ENCODE measurements around the gene TUBB3.
"Not testable (repeated sequence)": the region's sequence is repeated elsewhere in the genome, so short reads cannot be mapped to it uniquely, and the experiment has no call there.

The TUBB3 gene

DNA sequence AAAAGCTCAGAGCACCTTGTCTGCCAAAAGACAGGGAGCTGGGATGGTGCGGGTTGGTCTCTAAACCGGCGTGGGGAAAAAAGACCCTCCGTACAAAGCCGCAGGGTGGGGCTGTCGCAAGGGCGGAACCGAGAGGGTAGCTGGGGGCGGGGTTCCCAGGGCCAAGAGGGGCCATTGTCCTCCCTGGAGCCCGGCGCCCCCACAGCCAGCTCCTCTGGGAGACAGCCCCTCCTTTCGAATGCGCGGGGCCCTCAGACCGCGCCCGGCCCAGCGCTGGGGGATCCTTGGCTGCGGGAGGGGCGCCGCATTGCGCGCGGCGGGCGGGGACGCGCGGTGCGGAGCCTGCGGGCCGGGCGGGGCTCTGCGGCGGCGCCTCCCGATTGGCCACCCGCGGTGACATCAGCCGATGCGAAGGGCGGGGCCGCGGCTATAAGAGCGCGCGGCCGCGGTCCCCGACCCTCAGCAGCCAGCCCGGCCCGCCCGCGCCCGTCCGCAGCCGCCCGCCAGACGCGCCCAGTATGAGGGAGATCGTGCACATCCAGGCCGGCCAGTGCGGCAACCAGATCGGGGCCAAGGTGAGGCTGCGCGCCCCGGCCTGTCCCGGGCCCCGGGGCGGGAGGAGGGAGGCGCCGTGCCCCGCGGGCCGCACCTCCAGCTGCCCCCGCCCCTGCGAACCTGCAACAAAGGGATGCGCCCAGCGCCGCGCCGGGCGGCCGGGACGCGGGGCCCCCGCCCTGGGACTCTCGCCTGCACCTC lies at the start of gene TUBB3:
Gene TUBB3 (plus strand): TSS at position 459 of the 756 bp plus-strand sequence. CDS start 60 bp downstream, at position 519.
- DNase-seq (ENCODE audit: low spot score): peak; percentile 81

DNA sequence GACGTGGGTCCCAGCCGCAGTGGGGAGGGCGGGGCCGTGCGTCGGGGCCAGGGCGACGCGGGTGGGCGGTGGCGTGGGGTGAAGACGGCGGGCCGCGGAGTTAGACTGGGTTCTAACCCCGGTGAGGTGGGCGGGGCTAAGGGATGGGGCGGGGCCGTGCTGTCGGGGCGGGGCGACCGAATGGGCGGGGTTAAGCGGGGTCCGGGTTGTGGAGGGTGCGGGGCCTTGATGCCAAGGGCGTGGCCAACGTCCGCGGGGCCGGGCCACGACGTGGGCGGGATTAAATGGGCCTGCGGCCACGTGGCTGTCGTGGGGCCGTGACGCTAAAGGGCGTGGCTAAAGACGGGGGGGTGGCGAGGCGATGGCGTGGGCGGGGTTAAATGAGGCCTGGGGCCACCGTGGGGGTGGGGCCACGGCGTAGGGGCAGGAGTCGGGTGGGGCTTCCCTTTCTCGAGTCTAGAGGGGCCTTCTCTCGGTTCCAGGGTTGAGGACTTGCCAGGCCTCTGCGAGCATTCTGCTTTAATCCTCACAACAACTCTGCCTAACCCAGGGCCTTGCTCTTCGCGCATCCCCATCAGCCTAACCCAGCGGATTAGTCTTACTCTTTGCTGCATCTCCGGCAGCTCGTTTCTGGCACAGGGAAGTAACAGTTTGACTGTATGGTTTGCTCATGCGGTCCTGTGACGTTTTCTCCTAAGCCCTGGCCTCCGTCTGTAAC lies 49.0 kb upstream of the TUBB3 start:
- DNase-seq (ENCODE audit: low spot score): peak; percentile 91

DNA sequence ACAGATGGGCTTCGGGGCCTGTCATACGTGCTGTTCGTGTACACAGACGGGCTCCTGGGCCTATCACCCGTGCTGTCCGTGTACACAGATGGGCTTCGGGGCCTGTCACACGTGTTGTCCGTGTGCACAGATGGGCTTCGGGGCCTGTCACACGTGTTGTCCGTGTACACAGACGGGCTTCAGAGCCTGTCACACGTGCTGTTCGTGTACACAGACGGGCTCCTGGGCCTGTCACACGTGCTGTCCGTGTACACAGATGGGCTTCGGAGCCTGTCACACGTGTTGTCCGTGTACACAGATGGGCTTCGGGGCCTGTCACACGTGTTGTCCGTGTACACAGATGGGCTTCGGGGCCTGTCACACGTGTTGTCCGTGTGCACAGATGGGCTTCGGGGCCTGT lies 44.0 kb upstream of the TUBB3 start:
- not testable (repeated sequence) for DNase-seq (ENCODE audit: low spot score)

DNA sequence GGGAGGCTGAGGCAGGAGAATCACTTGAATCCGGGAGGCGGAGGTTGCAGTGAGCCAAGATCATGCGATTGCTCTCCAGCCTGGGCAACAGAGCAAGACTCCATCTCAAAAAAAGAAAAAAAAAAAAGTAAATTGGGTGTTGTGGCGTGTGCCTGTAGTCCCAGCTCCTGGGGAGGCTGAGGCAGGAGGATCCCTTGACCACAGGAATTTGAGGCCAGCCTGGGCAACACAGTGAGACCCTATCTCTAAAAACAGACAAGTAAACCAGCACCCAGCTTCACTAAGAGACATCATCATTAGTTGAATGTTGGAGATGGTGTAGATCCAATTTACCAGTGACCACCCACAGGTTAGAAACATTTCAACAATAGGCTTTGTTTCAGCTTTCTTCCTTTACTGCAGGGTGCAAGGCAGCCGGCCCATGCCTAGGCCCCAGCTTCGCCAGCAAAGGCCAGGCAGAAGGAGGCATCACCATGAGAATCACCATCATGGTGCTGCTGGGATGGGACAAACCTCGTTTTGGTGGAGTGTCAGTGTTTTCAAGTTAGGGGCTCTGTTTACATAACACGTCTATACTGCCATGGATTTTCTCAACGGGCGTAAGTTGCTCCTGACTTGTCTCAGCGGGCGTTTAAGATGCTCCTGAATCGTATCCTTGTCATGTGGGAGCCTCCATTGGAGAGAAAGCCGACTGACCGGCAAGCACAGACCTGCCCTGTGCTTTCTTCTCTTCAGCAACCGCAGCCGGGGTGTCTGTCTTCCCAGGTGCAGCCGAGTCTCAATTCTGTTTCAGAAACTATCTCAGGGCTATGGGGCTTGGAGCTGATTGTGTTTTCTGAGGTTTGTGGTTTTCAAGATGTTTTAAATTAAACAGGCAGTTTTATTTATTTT lies 42.4 kb upstream of the TUBB3 start:
- no peak for DNase-seq (ENCODE audit: low spot score)

DNA sequence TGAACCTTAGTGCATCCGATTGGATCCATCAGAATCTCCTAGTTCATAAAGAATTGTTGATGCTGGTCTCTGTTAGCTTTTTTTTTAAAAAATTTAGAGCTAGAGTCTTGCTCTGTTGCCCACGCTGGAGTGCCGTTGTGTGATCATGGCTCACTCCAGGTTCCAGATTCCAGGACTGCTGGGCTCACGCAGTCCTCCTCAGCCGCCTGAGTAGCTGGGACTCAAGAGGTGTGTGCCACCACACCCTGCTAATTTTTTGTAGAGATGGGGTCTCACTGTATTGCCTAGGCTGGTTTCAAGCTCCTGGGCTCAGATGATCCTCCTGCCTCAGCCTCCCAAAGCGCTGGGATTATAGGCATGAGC lies 41.8 kb upstream of the TUBB3 start:
- no peak for DNase-seq (ENCODE audit: low spot score)

DNA sequence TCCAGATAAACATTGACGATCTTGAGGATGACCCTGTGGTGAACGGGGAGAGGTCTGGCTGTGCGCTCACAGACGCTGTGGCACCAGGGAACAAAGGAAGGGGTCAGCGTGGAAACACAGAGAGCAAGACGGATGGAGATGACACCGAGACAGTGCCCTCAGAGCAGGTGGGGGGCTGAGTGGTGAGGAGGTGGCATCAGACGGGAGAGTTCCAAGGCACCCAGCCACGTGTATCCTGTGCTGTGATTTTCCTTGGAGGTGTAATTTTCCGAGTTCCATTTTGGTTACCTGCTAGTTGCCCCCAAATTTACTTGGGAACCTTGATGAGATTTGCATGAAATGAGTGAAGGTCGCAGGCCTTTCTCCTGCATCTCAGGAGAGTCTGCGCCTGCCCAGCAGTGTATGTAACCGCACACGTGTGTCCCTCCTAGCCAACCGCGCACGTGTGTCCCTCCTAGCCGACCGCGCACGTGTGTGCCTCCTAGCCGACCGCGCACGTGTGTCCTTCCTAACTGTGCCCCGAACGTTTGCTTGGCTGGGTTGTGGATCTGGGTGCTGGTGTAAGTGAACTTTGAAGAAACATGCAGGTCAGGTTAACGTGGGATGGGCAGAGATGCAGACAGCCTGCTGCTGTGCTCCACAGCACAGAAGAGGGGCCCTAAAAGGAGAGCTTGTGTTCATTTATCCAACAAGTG lies 39.6 kb upstream of the TUBB3 start:
- no peak for DNase-seq (ENCODE audit: low spot score)

DNA sequence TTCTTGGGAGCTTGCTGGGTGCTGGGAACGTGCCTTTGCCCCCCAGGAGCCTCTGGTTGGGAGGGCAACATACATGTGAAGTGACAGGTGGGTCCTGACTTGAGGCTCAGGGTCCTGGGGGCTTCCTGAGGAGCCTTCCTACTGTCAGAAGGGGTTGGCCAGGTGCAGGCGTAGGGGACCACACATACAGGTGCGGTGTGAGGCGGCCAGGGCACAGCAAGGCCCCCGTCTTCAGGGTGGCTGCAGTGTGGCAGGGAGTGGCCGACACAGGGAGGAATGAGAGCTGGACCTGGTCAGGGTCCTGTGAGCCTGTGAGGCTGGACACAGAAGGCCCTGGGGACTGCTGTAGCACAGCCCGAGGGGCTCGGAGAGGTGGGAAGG lies 39.1 kb upstream of the TUBB3 start:
- no peak for DNase-seq (ENCODE audit: low spot score)

DNA sequence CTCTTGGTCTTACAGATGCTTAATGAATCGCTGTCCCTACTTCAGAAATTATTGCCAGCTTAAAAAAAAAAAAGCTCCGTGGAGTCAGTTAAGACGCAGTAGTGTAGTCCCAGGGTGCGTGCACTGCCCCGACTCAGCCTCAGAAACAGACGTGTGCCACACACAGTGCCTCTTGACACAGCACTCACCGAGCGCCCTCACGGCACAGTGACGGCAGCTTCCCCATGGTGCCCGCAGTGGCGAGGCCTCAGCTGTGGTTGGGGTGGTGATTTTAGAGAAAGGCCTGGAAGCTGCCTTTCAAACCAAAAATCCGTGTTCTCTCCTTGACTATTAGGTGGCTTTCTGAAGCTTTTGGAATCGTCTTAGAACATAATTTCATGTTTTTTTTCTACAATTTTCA lies 35.9 kb upstream of the TUBB3 start:
- DNase-seq (ENCODE audit: low spot score): no peak

DNA sequence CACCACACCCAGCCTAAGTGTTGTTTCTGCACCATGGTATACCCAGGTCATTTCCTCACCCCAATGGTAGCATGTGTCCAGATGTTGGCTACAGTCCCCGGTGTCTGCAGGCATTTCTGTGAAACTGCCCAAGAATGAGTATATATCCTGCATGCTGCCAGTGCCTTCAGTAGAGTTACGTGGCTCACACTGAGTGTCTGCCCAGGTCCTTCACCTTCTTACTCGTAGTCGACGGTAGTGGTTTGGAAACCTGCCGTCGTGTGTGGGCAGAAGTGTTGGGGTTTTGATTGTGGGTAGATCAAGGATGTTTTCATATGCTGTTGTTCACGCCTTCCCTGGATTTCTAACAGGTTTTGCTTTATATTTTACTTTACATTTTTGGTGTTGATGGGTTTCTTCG lies 32.9 kb upstream of the TUBB3 start:
- DNase-seq (ENCODE audit: low spot score): no peak

DNA sequence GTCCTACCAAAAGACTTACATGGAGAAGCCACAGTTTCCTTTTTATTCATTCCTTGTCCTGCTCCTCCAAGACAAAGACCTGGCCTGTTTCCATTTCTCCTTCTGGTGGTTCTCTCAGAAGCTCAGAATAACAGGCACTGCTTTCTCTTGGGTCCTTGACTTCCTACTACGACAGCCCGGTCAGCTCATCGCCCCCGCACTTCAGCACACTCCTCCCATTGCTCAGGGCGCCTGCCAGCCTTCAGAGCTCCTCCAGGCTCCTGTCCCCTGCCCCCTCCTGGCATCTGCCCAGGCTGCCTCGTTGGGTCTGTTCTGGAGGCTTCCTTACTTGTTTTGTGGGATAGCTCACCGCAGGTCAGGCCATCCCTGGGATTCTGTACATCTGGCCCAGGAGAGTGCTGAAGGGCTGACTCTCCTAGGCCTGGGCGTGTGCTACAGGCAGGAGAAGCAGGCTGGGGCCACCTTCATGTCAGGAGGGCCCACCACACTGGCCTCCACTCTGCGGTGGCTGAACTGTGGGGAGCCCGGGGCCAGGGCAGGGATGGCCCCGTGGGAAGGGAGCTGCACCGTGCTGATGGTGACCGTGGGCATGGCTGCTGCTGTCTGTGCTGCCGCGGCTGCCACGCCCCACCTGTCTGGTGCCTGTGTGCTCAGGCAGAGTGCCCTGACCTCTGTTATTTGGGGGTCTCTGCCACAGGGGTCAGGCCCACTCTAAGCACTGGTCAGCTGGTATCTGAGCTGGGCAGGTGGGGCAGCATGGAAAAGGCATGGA lies 32.1 kb upstream of the TUBB3 start:
- no peak for DNase-seq (ENCODE audit: low spot score)

DNA sequence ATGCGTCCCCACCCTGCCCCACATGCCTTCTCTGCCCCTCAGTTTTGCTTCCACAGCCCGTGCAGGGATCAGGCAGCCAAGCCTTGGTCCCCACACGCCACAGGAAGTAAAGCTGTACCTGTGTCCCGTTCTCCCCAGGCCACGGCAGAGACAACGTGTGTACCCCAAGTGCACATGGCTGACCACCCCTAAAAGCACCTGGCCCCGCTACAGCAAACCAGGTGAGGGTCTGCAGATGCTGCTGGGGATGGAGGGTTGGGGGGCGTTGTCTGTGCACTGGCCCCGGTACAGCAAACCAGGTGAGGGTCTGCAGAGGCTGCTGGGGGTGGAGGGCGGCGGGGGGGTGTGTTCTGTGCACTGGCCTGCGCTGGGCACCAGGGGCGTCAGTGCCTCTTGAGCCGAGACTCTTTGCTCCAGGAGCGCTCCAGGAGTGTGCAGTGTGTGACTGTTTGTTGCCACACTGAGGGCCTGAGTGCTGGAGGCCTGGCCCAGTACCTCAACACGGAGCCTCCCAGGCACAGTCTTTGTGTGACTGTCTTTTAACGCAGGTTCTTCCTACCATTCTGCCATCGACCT lies 31.0 kb upstream of the TUBB3 start:
- DNase-seq (ENCODE audit: low spot score): no peak

DNA sequence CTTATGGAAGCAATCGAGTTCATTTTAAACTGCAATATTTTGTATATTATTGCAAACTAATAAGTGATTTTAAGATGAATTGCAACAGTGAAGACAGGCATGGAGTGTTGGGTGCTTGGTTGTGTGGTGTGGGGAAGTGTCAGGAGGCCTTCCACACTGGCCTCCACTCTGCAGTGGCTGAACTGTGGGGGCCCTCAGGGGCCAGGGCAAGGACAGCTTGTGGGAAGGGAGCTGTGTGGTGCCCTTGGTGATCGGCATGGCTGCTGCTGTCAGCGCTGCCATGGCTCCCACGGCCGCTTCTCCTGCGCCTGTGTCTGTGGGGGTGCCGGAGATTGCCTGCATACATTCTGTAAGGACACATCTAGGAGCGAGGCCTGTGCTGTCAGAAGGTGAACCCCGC lies 30.5 kb upstream of the TUBB3 start:
- no peak for DNase-seq (ENCODE audit: low spot score)

DNA sequence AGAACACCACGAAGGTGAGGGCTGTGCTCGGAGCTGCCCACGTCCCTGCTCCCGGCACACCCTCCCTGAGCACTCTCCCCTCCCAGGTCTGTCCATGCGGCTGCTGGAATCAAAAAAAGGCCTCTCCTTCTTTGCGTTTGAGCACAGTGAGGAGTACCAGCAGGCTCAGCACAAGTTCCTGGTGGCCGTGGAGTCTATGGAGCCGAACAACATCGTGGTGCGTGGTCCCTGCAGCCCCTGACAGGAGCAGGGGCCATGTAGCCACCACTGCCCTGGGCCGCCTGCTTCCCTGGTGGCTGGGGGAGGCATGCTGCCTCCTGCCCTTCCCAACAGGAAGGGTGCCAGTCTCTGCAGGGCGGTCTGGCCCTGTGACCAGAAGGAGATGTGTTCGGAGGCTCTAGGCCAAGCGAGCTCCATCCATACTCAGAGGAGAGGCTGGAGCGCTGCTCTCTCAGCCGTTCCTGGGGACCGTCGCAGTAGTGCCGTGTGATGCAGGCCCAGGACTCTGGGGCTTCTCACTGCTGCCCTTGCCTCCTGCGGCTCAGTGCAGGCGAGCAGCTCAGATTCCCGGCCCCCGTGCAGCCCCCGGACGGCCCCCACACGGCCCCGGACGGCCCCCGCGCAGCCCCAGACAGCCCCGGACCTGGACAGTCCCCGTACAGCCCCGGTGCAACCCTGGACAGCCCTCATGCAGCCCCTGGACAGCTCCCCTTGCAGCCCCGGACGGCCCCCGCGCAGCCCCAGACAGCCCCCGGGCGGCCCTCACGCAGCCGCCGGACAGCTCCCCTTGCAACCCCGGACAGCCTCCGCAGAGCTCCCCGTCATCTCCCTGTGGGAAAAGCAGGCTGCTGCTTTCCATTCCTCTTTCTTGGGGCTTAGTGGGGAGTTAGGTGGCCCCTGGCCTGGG lies 29.2 kb upstream of the TUBB3 start:
- DNase-seq (ENCODE audit: low spot score): no peak

DNA sequence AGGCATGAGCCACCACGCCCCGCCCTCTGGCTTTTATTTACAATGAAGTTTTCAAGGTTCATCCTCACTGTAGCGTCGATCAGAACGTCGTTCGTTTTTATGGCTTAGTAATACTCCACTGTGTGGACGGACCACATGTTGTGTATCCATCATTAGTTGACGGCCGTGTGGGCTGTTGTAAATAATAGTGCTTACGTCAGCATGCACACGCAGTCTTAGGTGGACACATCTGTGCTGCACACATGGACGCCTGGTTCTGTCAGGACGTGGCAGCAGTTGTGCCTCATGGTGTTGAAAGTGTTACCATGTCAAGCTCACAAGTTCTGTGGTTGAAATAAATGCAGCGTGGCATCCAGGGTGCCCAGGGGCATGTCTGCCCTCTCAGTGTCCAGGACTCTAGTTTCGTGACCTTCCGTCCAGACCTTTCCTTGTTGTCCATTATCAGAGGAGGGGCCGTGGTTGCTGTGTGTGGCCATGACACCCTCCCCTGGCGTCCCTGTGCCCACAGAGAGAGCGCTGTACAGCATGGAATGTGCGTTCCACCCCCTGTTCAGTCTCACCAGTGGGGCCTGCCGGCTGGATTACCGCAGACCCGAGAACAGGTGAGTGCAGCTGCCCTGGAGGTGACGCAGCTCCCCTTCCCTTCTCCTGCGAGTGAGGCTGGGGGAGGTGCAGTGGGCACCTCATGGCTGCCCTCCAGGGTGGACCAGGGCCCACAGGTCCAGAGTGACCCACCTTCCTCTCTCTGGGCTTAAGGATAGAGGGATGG lies 27.5 kb upstream of the TUBB3 start:
- no peak for DNase-seq (ENCODE audit: low spot score)

DNA sequence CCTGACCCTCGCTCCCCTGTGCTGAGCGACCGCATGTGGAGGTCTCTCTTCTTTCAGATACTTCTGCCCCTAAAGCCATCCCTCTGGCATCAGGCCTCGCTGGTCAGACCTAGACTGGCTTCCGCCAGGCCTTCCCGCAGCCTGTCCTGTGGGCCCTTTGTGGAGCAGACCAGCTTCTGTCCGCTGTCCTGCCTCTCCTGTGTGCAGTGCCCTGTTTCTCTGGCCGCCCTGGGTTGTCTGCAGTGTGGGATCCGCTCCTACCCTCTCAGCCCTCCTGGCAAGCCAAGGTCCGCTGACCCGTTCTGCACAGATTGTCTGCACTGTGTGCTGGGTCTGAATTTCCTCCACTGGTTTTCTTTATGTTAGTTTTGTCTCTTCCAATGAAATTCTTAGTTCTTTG lies 25.9 kb upstream of the TUBB3 start:
- no peak for DNase-seq (ENCODE audit: low spot score)

DNA sequence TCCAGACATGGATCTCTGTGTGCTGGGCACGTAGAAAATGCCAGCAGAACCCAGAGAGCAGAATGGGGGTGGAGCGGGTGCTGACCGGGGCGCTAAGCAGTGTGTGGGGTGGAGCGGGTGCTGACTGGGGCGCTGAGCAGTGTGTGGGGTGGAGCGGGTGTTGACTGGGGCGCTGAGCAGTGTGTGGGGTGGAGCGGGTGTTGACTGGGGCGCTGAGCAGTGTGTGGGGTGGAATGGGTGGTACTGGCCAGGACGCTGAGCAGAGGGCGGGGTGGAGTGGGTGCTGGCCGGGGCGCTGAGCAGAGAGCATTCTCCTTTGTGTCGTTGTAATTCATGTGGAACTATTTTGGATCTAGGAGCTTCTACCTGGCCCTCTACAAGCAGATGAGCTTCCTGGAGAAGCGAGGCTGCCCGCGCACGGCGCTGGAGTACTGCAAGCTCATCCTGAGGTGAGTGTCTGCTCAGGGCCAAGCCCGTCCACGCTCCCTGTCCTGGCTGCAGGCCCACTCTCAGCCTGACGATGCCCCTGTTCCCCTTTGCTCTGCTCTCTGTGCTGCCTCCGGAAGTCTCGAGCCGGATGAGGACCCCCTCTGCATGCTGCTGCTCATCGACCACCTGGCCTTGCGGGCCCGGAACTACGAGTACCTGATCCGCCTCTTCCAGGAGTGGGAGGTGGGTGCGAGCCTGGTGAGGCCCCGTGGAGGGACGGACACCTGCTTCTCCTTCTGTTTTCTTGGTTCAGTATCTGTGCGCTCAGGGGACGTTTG lies 24.8 kb upstream of the TUBB3 start:
- no peak for DNase-seq (ENCODE audit: low spot score)

DNA sequence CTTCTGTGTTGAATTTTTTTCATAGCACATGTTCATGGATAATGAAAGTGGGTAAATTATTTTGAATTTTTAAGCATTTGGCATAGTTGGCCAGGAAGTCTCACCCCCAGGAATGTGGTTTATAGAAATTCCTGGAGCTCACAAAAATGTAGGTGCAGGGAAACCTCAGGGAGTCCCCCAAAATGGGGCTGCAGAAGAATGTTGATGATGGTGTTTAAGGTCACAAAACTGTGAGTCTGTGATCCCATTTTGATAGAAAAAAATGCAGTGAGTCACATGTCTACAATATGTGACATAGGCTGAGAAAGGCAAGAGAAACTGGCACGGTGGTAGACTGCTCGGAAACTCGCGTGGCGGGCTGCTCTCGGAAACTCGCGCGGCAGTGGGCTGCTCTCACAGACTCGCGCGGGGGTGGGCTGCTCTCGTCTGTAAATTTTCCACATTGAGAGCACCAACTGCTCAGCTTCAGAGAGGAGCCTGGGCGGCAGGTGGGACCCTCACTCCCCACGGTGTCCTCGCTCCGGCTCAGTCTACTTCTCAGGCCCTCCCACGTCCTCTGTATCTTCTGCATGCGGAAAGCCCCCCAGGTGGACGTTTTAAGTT lies 23.2 kb upstream of the TUBB3 start:
- DNase-seq (ENCODE audit: low spot score): no peak

DNA sequence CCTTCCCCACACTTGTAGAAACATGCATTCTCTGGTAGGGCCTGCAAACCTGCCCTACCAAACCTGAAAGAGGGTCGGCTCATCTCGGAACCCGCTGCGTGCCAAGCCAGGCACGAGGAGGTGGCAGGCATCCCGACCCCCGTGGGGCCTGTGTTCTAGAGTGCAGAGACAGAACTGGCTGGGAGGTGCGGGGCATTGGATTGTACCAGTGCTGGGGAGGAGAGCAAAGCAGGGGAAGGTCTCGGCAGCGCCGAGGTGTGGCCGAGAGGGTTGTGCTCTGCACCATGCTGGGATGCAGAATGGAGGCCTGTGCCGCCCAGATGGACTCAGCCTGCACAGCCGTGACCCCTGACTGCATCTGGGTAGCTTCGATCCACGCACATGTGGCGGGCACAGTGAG lies 22.3 kb upstream of the TUBB3 start:
- DNase-seq (ENCODE audit: low spot score): no peak

All from LoVo (cell line).